ENCODE data around the gene ARL6IP4.

Gene ARL6IP4

GRCh38 chr12:123021688-123022604 is 41.5 kb downstream of the ARL6IP4 start:
- TF ChIP-seq CTCF (IDR thresholded peaks at IDR 0.05; ENCODE audit: low read depth, low read length), result no peak
- Histone ChIP-seq H3K9me3 (ENCODE audit: severe bottlenecking) (no peaks in the 10 kb centered on the region), H3K36me3 (no peaks in the 10 kb centered on the region), H3K27me3 (ENCODE audit: insufficient read depth, low read depth, severe bottlenecking) (no peaks in the 10 kb centered on the region), H3K27ac (no peak overlapping the region), H3K4me3 (ENCODE audit: low read depth, low read length) (no peak overlapping the region)
- no peak for DNase-seq

- no peak for DNase-seq
- H3K27me3 ChIP-seq (ENCODE audit: insufficient read depth, low read depth, severe bottlenecking), result no peaks in the 10 kb centered on the region
- no peaks in the 10 kb centered on the region for H3K36me3 ChIP-seq
- no peak overlapping the region for H3K27ac ChIP-seq
- no peaks in the 10 kb centered on the region for H3K9me3 ChIP-seq (ENCODE audit: severe bottlenecking)
- H3K4me3 ChIP-seq (ENCODE audit: low read depth, low read length), result no peak overlapping the region
- no peak for TF ChIP-seq CTCF (IDR thresholded peaks at IDR 0.05; ENCODE audit: low read depth, low read length)
These were observed 42.4 kb downstream of the ARL6IP4 start for GRCh38 chr12:123022846-123023245.

- H3K27ac ChIP-seq, result no peak overlapping the region
- DNase-seq, result no peak
- no peak overlapping the region for H3K4me3 ChIP-seq (ENCODE audit: low read depth, low read length)
- H3K36me3 ChIP-seq, result no peaks in the 10 kb centered on the region
- no peak for TF ChIP-seq CTCF (IDR thresholded peaks at IDR 0.05; ENCODE audit: low read depth, low read length)
- H3K27me3 ChIP-seq (ENCODE audit: insufficient read depth, low read depth, severe bottlenecking), result no peaks in the 10 kb centered on the region
- no peaks in the 10 kb centered on the region for H3K9me3 ChIP-seq (ENCODE audit: severe bottlenecking)
These were observed 44.4 kb downstream of the ARL6IP4 start for GRCh38 chr12:123024819-123025391.

GRCh38 chr12:123026094-123026853 is 45.8 kb downstream of the ARL6IP4 start:
- H3K4me3 ChIP-seq (ENCODE audit: low read depth, low read length), result no peak overlapping the region
- no peak for TF ChIP-seq CTCF (IDR thresholded peaks at IDR 0.05; ENCODE audit: low read depth, low read length)
- H3K36me3 ChIP-seq, result no peaks in the 10 kb centered on the region
- H3K27me3 ChIP-seq (ENCODE audit: insufficient read depth, low read depth, severe bottlenecking), result no peaks in the 10 kb centered on the region
- no peak for DNase-seq
- H3K27ac ChIP-seq, result no peak overlapping the region
- no peaks in the 10 kb centered on the region for H3K9me3 ChIP-seq (ENCODE audit: severe bottlenecking)

GRCh38 chr12:123027726-123028445 is 47.4 kb downstream of the ARL6IP4 start:
- H3K27ac ChIP-seq, result no peak overlapping the region
- no peak overlapping the region for H3K4me3 ChIP-seq (ENCODE audit: low read depth, low read length)
- no peaks in the 10 kb centered on the region for H3K9me3 ChIP-seq (ENCODE audit: severe bottlenecking)
- H3K27me3 ChIP-seq (ENCODE audit: insufficient read depth, low read depth, severe bottlenecking), result no peaks in the 10 kb centered on the region
- TF ChIP-seq CTCF (IDR thresholded peaks at IDR 0.05; ENCODE audit: low read depth, low read length), result no peak
- no peaks in the 10 kb centered on the region for H3K36me3 ChIP-seq
- no peak for DNase-seq
